HG03103 (cell line): ENCODE measurements around the gene TBL1Y.
A peak's percentile ranks its signal among the peaks of the same experiment; 100 is the strongest.
"Not testable (repeated sequence)": the region's sequence is repeated elsewhere in the genome, so short reads cannot be mapped to it uniquely, and the experiment has no call there.

Experiments used
- ATAC-seq: cut with Tn5 transposase; IDR thresholded peaks from one replicate; pipeline ENCODE4 v1.9.1; 2021; ENCODE audit warnings: low read depth; ENCODE audit not compliant: unreplicated experiment

The TBL1Y gene

GRCh38 chrY:7056886-7057285, 146.4 kb downstream of the TBL1Y start:
- no peak for ATAC-seq

- ATAC-seq = no peak
These were observed 168.2 kb downstream of the TBL1Y start for GRCh38 chrY:7078725-7079124.

GRCh38 chrY:7080548-7080947, 170.1 kb downstream of the TBL1Y start:
- ATAC-seq = not testable (repeated sequence)

GRCh38 chrY:7085606-7086005, 175.1 kb downstream of the TBL1Y start:
- peak; percentile 99 for ATAC-seq

GRCh38 chrY:7092836-7093235, 182.3 kb downstream of the TBL1Y start:
- no peak for ATAC-seq

GRCh38 chrY:7094365-7094764, 183.9 kb downstream of the TBL1Y start:
- ATAC-seq = no peak

GRCh38 chrY:7097021-7097420, 186.5 kb downstream of the TBL1Y start:
- ATAC-seq = no peak

GRCh38 chrY:7099742-7100141, 189.2 kb downstream of the TBL1Y start:
- ATAC-seq = no peak

- no peak for ATAC-seq
These were observed 192.2 kb downstream of the TBL1Y start for GRCh38 chrY:7102680-7103079.

- ATAC-seq = no peak
These were observed 196.7 kb downstream of the TBL1Y start for GRCh38 chrY:7107179-7107578.

- ATAC-seq = no peak
These were observed 199.6 kb downstream of the TBL1Y start for GRCh38 chrY:7110086-7110485.

GRCh38 chrY:7115871-7116270, 205.4 kb downstream of the TBL1Y start:
- no peak for ATAC-seq

- ATAC-seq = no peak
These were observed 211.7 kb downstream of the TBL1Y start for GRCh38 chrY:7122202-7122601.

GRCh38 chrY:7125136-7126056, 214.9 kb downstream of the TBL1Y start:
- ATAC-seq = no peak

GRCh38 chrY:7128211-7128610, 217.7 kb downstream of the TBL1Y start:
- no peak for ATAC-seq
